ENCODE data around the gene ATP5PB. TPM values are rescaled to one million over a fixed set of nuclear protein-coding genes. Genes with fewer than 3 reads are reported as not detected.

Gene ATP5PB
- polyA plus RNA-seq, 1 experiment, result 519 TPM

DNA sequence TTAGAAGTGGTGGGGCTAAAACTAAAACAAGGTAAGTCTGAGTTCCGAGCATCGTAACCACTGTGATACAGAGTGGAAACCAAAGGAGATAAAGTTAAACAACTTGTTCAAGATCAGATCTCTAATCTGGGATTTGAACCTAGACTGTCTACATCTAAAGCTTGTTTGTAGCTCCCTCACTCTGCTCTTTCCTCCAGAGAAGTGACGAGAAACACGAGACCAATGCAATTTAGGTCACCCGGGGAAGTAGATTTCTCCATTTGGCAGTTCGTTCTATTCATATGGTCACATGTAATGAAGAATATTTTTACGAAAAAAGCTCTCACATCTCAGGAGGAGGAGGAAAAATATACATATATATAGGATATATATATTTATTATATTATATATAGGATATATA is 52.4 kb downstream of the ATP5PB start:
- TF ChIP-seq, protein P1, sequence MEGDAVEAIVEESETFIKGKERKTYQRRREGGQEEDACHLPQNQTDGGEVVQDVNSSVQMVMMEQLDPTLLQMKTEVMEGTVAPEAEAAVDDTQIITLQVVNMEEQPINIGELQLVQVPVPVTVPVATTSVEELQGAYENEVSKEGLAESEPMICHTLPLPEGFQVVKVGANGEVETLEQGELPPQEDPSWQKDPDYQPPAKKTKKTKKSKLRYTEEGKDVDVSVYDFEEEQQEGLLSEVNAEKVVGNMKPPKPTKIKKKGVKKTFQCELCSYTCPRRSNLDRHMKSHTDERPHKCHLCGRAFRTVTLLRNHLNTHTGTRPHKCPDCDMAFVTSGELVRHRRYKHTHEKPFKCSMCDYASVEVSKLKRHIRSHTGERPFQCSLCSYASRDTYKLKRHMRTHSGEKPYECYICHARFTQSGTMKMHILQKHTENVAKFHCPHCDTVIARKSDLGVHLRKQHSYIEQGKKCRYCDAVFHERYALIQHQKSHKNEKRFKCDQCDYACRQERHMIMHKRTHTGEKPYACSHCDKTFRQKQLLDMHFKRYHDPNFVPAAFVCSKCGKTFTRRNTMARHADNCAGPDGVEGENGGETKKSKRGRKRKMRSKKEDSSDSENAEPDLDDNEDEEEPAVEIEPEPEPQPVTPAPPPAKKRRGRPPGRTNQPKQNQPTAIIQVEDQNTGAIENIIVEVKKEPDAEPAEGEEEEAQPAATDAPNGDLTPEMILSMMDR (IDR thresholded peaks at IDR 0.05; ENCODE audit: low read depth, low read length), result no peak
- Histone ChIP-seq H3K27ac (ENCODE audit: low read depth, low read length) (no peak overlapping the region), H3K9me3 (ENCODE audit: control insufficient read depth, insufficient read depth, low read length) (no peaks in the 10 kb centered on the region), H3K27me3 (ENCODE audit: control insufficient read depth, insufficient read depth, low read length) (peaks cover 18% of the 10 kb centered on the region), H3K4me3 (ENCODE audit: low read depth, low read length) (no peak overlapping the region)
- POLR2A ChIA-PET, result no interaction called here
- CTCF ChIA-PET, result interaction anchor here (0.8 to 1.0 kb wide), 3 partner anchors 20 to 213 kb away, joined by 3 to 5 read pairs (median 3); no protein-coding TSS in a partner anchor
- DNase-seq (ENCODE audit: low read depth, low spot score), result no peak

DNA sequence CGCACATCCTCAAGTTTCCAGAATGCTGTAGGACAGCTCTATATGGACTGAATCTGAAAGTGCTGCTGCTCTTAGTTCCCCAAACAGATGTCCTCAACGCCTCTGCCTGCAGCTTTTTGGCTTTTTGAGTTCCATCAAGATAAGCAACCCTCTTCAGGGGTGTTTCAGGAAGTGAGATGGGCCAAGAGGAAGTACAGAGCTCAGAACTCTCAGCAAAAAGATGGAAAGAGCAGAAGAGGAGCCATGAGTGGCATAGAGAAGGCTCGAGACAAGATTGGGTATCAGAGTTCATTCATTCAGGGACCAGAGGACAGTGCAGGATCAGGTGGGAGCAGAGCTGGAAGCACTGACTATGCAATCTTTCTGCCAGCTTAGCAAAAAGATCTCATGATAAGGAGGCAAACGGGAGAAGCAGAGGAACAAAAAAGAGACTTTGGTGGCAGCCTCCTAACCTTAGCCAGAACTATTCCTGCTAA is 54.4 kb downstream of the ATP5PB start, which contains the start of the genes ADORA3 and TMIGD3:
ADORA3 (minus strand) TSS at position 49 of the 476 bp plus-strand sequence. CDS start 279 bp downstream, outside the sequence.
TMIGD3 (minus strand) TSS at position 49 of the 476 bp plus-strand sequence. CDS start 279 bp downstream, outside the sequence.
- TF ChIP-seq, protein P1 (IDR thresholded peaks at IDR 0.05; ENCODE audit: low read depth, low read length), result no peak
- ChIA-PET POLR2A (no interaction called here), CTCF (interaction anchor here (0.8 to 1.5 kb wide), 3 partner anchors 22 to 266 kb away, joined by 3 to 4 read pairs (median 3); no protein-coding TSS in a partner anchor)

DNA sequence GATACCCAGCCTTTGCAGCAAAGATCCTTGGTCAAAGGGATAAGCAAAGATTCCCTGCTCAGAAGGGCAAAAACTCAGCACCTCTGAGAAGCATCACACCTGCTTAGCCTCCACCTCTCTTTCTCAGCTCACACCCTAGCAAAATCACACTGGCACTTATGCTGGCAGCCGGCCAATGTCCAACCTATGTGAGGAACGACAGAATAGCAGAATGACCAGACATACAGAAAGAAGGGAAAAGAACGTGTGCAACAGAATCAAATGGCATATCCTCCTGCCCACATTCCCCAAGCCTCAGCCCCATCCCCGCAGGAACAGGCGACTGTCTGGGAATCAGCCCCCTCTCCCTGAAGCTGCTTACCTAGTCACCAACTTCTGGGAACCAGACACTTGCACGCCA is 54.8 kb downstream of the ATP5PB start:
- Histone ChIP-seq H3K9me3 (ENCODE audit: control insufficient read depth, insufficient read depth, low read length) (no peaks in the 10 kb centered on the region), H3K4me3 (ENCODE audit: low read depth, low read length) (no peak overlapping the region), H3K27ac (ENCODE audit: low read depth, low read length) (no peak overlapping the region), H3K27me3 (ENCODE audit: control insufficient read depth, insufficient read depth, low read length) (peaks cover 15% of the 10 kb centered on the region)
- ChIA-PET POLR2A (no interaction called here), CTCF (interaction anchor here (0.8 kb wide), 1 partner anchor 251 kb away, joined by 3 read pairs; no protein-coding TSS in a partner anchor)
- TF ChIP-seq, protein P1 (IDR thresholded peaks at IDR 0.05; ENCODE audit: low read depth, low read length), result no peak
- no peak for DNase-seq (ENCODE audit: low read depth, low spot score)

More for the DNA sequence above, 54.4 kb downstream of the ATP5PB start, which contains the start of the genes ADORA3 and TMIGD3:
- no peaks in the 10 kb centered on the region for H3K9me3 ChIP-seq (ENCODE audit: control insufficient read depth, insufficient read depth, low read length)
- peaks cover 15% of the 10 kb centered on the region for H3K27me3 ChIP-seq (ENCODE audit: control insufficient read depth, insufficient read depth, low read length)
- H3K4me3 ChIP-seq (ENCODE audit: low read depth, low read length), result no peak within 1 kb of the TSS
- no peak for DNase-seq (ENCODE audit: low read depth, low spot score)
- no peak within 1 kb of the TSS for H3K27ac ChIP-seq (ENCODE audit: low read depth, low read length)

DNA sequence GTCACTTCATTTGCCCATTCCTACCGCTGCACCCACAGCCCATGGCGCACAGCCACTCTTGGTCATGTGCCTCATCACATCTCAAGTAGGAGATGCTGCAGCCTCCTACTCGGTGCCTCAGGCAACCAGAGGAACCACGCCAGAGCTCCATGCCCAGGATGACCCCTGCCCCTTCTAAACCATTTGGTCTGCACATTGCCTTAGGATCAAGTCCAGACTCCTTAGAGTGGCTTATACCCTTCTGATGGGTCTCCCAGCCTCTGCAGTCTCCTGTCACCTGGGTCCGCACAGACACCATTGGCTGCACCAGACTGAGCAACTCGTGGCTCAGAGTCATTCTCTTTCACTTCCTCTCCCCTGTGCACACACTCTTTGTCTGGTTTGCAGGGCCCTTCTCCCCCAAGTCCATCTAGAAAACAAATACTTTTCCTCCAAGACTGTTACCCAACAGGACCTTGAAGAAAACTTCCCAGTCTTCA is 56.4 kb downstream of the ATP5PB start:
- DNase-seq (ENCODE audit: low read depth, low spot score), result no peak
- ChIA-PET POLR2A (no interaction called here), CTCF (interaction anchor here (1.5 kb wide), 1 partner anchor 24 kb away, joined by 3 read pairs; no protein-coding TSS in a partner anchor)
- Histone ChIP-seq H3K4me3 (ENCODE audit: low read depth, low read length) (no peak overlapping the region), H3K27ac (ENCODE audit: low read depth, low read length) (no peak overlapping the region), H3K27me3 (ENCODE audit: control insufficient read depth, insufficient read depth, low read length) (peaks cover 7% of the 10 kb centered on the region), H3K9me3 (ENCODE audit: control insufficient read depth, insufficient read depth, low read length) (no peaks in the 10 kb centered on the region)
- TF ChIP-seq, protein P1 (IDR thresholded peaks at IDR 0.05; ENCODE audit: low read depth, low read length), result no peak

DNA sequence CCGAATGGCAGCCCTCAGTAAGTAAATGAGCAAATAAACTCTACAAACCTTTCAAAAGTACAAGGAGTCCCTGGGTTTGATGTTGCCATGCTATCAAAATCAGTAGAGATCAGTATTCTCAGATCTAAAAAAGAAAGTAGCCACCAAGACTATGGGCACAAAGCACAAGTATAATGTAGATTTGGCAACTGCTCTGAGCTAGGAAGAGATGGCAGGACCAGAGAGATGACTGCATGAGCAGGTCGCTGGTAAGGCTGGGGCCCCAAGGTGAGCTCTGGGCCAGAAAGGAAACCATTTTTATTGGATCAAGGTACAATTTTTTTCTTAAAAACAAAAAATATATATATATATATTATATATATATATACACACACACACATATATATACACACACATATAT is 57.3 kb downstream of the ATP5PB start:
- Histone ChIP-seq H3K27me3 (ENCODE audit: control insufficient read depth, insufficient read depth, low read length) (peaks cover 4% of the 10 kb centered on the region), H3K9me3 (ENCODE audit: control insufficient read depth, insufficient read depth, low read length) (no peaks in the 10 kb centered on the region), H3K4me3 (ENCODE audit: low read depth, low read length) (no peak overlapping the region), H3K27ac (ENCODE audit: low read depth, low read length) (no peak overlapping the region)
- ChIA-PET POLR2A (no interaction called here), CTCF (interaction anchor here (1.0 to 4.5 kb wide), 13 partner anchors 10 to 284 kb away, joined by 3 to 73 read pairs (median 17); partner anchors contain the start of gene DDX20)
- TF ChIP-seq, protein P1 (IDR thresholded peaks at IDR 0.05; ENCODE audit: low read depth, low read length), result no peak
- DNase-seq (ENCODE audit: low read depth, low spot score), result no peak

Data from AG04450 (cell line).